CD14-positive monocyte (primary cell): ENCODE data around the gene VWC2. TPM values are rescaled to one million over a fixed set of nuclear protein-coding genes. Genes with fewer than 3 reads are reported as not detected.

Experiments used
- DNase-seq, 3 donors: peaks; one replicate each; pipeline ENCODE4 v3.0.0-alpha.2; 2011 to 2022
- H2AFZ ChIP-seq: 2 replicates; pipeline ENCODE4 v1.6.0; 2012; ENCODE audit warnings: mild to moderate bottlenecking, low read depth, low read length, inconsistent platforms; ENCODE audit not compliant: insufficient read depth, poor library complexity, severe bottlenecking
- H3K27ac ChIP-seq, 2 donors: 1 replicate in 1 of 2; 2 replicates in 1 of 2; pipeline ENCODE4 v1.5.1; 2012 to 2013; ENCODE audit warnings: low read length in 2 of 2, control low read depth in 1 of 2, inconsistent platforms in 1 of 2, low read depth in 1 of 2, mild to moderate bottlenecking in 1 of 2
- H3K27me3 ChIP-seq, 2 donors: one replicate each; pipeline versions ENCODE4 v1.6.0 to v1.6.1; 2011 to 2013; ENCODE audit warnings: low read length in 2 of 2; ENCODE audit not compliant: control insufficient read depth in 2 of 2, insufficient read depth in 2 of 2
- H3K36me3 ChIP-seq, 2 donors: replicated peaks in 1 of 2; 1 replicate in 1 of 2; 2 replicates in 1 of 2; pipeline versions ENCODE4 v1.5.1 to v1.6.1; 2012 to 2013; ENCODE audit warnings: low read length in 2 of 2, control low read depth in 1 of 2, inconsistent platforms in 1 of 2, mild to moderate bottlenecking in 1 of 2; ENCODE audit not compliant: insufficient read depth in 2 of 2, control insufficient read depth in 1 of 2
- H3K4me1 ChIP-seq, 2 donors: 1 replicate in 1 of 2; 2 replicates in 1 of 2; pipeline versions ENCODE4 v1.5.1 to v1.6.1; 2012 to 2013; ENCODE audit warnings: low read length in 2 of 2, control low read depth in 1 of 2, inconsistent platforms in 1 of 2, mild to moderate bottlenecking in 1 of 2, moderate library complexity in 1 of 2; ENCODE audit not compliant: insufficient read depth in 2 of 2, control insufficient read depth in 1 of 2
- H3K4me2 ChIP-seq: replicated peaks from 2 replicates; pipeline ENCODE3; 2012; ENCODE audit warnings: low read length, moderate library complexity, mild to moderate bottlenecking; ENCODE audit not compliant: poor library complexity, severe bottlenecking; ENCODE audit errors: extremely low read depth
- H3K4me3 ChIP-seq, 3 experiments: fragments of 200-600 bp in 1 of 3; sonication (generic) in 1 of 3; replicated peaks in 1 of 3; 1 replicate in 2 of 3; 2 replicates in 1 of 3; pipeline ENCODE4 v1.5.1; 2011 to 2013; ENCODE audit warnings: low read length in 3 of 3, mild to moderate bottlenecking in 3 of 3, control low read depth in 2 of 3, low read depth in 2 of 3, inconsistent platforms in 1 of 3, moderate library complexity in 1 of 3
- H3K79me2 ChIP-seq: 2 replicates; pipeline ENCODE4 v1.6.0; 2012; ENCODE audit warnings: mild to moderate bottlenecking, control low read depth, inconsistent platforms, low read length, moderate library complexity; ENCODE audit not compliant: insufficient read depth
- H3K9ac ChIP-seq: 2 replicates; pipeline ENCODE4 v1.6.0; 2017; ENCODE audit warnings: low read length, mild to moderate bottlenecking; ENCODE audit not compliant: insufficient read depth, poor library complexity, severe bottlenecking
- H3K9me3 ChIP-seq, 2 donors: replicated peaks in 1 of 2; 1 replicate in 1 of 2; 2 replicates in 1 of 2; pipeline versions ENCODE4 v1.5.1 to v1.6.1; 2012 to 2013; ENCODE audit warnings: low read length in 2 of 2, control low read depth in 1 of 2; ENCODE audit not compliant: control insufficient read depth in 1 of 2, insufficient read depth in 1 of 2
- H4K20me1 ChIP-seq: 2 replicates; pipeline ENCODE4 v1.6.0; 2012; ENCODE audit warnings: mild to moderate bottlenecking, low read length, control low read depth, moderate library complexity; ENCODE audit not compliant: insufficient read depth
- H3K27ac Mint-ChIP-seq, 7 donors: one replicate each; pipeline ENCODE4 v1.8.0; 2020; ENCODE audit warnings: mild to moderate bottlenecking in 7 of 7, mixed read lengths in 7 of 7, moderate library complexity in 6 of 7, inconsistent platforms in 2 of 7
- H3K27me3 Mint-ChIP-seq, 3 donors: one replicate each; pipeline ENCODE4 v1.8.0; 2021 to 2022; ENCODE audit warnings: low read depth in 3 of 3, mild to moderate bottlenecking in 3 of 3, mixed read lengths in 3 of 3, moderate library complexity in 3 of 3, inconsistent platforms in 1 of 3
- H3K36me3 Mint-ChIP-seq, 2 donors: one replicate each; pipeline ENCODE4 v1.8.0; 2020; ENCODE audit warnings: mixed read lengths in 2 of 2, inconsistent platforms in 1 of 2, mild to moderate bottlenecking in 1 of 2
- H3K4me1 Mint-ChIP-seq: one replicate; pipeline ENCODE4 v1.8.0; 2020; ENCODE audit warnings: mild to moderate bottlenecking, mixed read lengths
- H3K4me3 Mint-ChIP-seq, 2 donors: one replicate each; pipeline ENCODE4 v1.8.0; 2020; ENCODE audit warnings: mild to moderate bottlenecking in 2 of 2, mixed read lengths in 2 of 2, moderate library complexity in 1 of 2
- H3K9me3 Mint-ChIP-seq, 7 donors: one replicate each; pipeline ENCODE4 v1.8.0; 2020 to 2022; ENCODE audit warnings: mixed read lengths in 7 of 7, mild to moderate bottlenecking in 6 of 7, moderate library complexity in 6 of 7, inconsistent platforms in 2 of 7
- CTCF ChIP-seq: fragments of 200-600 bp; IDR thresholded peaks from one replicate; pipeline ENCODE4 v1.8.0; 2022; ENCODE audit warnings: antibody characterized with exemption, mild to moderate bottlenecking
- WGBS: methylation state at CpG from one replicate; pipeline ENCODE4 v1.1.5; 2013; ENCODE audit warnings: missing lambda C conversion rate; ENCODE audit not compliant: insufficient coverage; 5-methylcytosine and 5-hydroxymethylcytosine counted together
- intact Hi-C, 2 donors: fragments of 100-400 bp; cut with micrococcal nuclease; formaldehyde crosslinking; loops; one replicate each; pipeline versions ENCODE4 v1.15.0 to v1.15.1; 2023
- polyA plus RNA-seq, 3 donors: library from polyadenylated mRNA; depleted of rRNA in 1 of 3; unstranded in 2 of 3; stranded (reverse) in 1 of 3; fragments of 300-500 nt in 2 of 3; fragments of >200 nt in 1 of 3; fragmentation: Illumina TruSeq in 2 of 3; gene quantifications; 1 replicate in 2 of 3; 2 replicates in 1 of 3; pipeline ENCODE4 v1.2.3, GENCODE V29; 2012 to 2021

The VWC2 gene
- polyA plus RNA-seq, 3 donors: not detected

DNA sequence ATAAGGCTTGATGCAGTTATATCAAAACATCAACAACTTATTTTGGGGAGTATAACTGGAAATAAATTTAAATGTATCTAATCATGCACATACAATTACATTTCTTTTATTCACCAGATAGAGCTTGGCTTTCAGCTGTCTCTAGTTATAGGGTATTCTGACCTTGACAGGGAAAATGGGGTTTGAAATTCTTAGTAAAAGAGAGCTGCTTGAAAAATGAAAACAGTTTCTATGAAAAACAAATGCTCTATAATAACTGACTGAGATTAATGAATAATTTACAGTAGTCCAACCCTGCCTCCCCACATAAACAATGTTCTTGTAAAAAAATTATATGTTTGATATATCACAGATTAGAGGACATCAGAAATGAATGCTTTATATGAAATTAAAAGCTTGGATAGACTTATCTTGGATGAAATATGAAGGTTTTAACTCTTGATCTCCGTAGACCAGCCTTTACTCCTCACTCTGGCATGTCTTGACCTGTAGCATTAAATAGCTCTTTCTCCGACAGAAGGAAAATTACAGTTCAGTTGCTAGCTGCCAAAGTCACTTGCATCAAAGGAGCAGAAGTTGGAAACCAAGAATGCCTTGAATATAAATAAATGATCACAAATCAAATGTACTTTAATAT lies 32.1 kb downstream of the VWC2 start:
- no peak overlapping the region for H3K4me2 ChIP-seq
- intact Hi-C loops: no loop called here
- H2AFZ ChIP-seq: no peak overlapping the region
- H3K79me2 ChIP-seq: no peaks in the 10 kb centered on the region
- no peaks in the 10 kb centered on the region for H4K20me1 ChIP-seq
- no peaks in the 10 kb centered on the region for H3K9me3 ChIP-seq
- H3K9ac ChIP-seq: no peak overlapping the region
- WGBS: no CpG with 5 or more reads among the region's 2 CpGs
- TF ChIP-seq CTCF: no peak
- no peak overlapping the region for H3K27ac ChIP-seq
- H3K9me3 Mint-ChIP-seq: peaks cover 0 to 3% (median 0%) of the 10 kb centered on the region in 7 donors
- peaks cover 0 to 16% (median 8%) of the 10 kb centered on the region in 3 donors for H3K27me3 Mint-ChIP-seq
- H3K27ac Mint-ChIP-seq: no peak overlapping the region
- DNase-seq: no peak
- no peaks in the 10 kb centered on the region for H3K27me3 ChIP-seq
- no peaks in the 10 kb centered on the region for H3K4me1 ChIP-seq
- no peak overlapping the region for H3K4me3 Mint-ChIP-seq
- H3K4me1 Mint-ChIP-seq: no peaks in the 10 kb centered on the region
- H3K4me3 ChIP-seq: no peak overlapping the region
- no peaks in the 10 kb centered on the region for H3K36me3 Mint-ChIP-seq
- H3K36me3 ChIP-seq: no peaks in the 10 kb centered on the region

GRCh38 chr7:49812534-49812933 lies 39.1 kb downstream of the VWC2 start:
- H3K9me3 Mint-ChIP-seq: peaks cover 0 to 3% (median 0%) of the 10 kb centered on the region in 7 donors
- H2AFZ ChIP-seq: no peak overlapping the region

More at GRCh38 chr7:49812534-49812933, 39.1 kb downstream of the VWC2 start:
- H3K4me2 ChIP-seq: no peak overlapping the region
- no peak for DNase-seq
- no peak overlapping the region for H3K4me3 ChIP-seq
- intact Hi-C loops: no loop called here
- H3K27me3 ChIP-seq: no peaks in the 10 kb centered on the region
- H3K36me3 ChIP-seq: no peaks in the 10 kb centered on the region
- H3K9ac ChIP-seq: no peak overlapping the region
- H3K9me3 ChIP-seq: no peaks in the 10 kb centered on the region
- Mint-ChIP-seq H3K4me3 (no peak overlapping the region), H3K4me1 (no peaks in the 10 kb centered on the region), H3K27ac (no peak overlapping the region), H3K36me3 (no peaks in the 10 kb centered on the region), H3K27me3 (peaks cover 2 to 5% (median 2%) of the 10 kb centered on the region in 3 donors)
- no peaks in the 10 kb centered on the region for H3K79me2 ChIP-seq
- no peaks in the 10 kb centered on the region for H4K20me1 ChIP-seq
- H3K4me1 ChIP-seq: no peaks in the 10 kb centered on the region
- H3K27ac ChIP-seq: no peak overlapping the region
- TF ChIP-seq CTCF: no peak
